ENCODE data around the gene UBAP1L.

UBAP1L gene

GRCh38 chr15:65059931-65060596 is 54.9 kb downstream of the UBAP1L start:
- ChIA-PET POLR2A (no interaction called here), CTCF (interaction anchor here (1.1 to 7.3 kb wide), 4 partner anchors 16 to 328 kb away, joined by 3 to 29 read pairs (median 5); partner anchors contain the start of gene KBTBD13)
- TF ChIP-seq CTCF (IDR thresholded peaks at IDR 0.05; ENCODE audit: control extremely low read depth, extremely low read depth, low read depth, missing control alignments), result no peak
- DNase-seq (ENCODE audit: extremely low spot score), result no peak

GRCh38 chr15:65059369-65059750 is 55.6 kb downstream of the UBAP1L start:
- no peak for TF ChIP-seq CTCF (IDR thresholded peaks at IDR 0.05; ENCODE audit: control extremely low read depth, extremely low read depth, low read depth, missing control alignments)
- DNase-seq (ENCODE audit: extremely low spot score), result no peak
- ChIA-PET CTCF (interaction anchor here (1.1 to 7.3 kb wide), 4 partner anchors 15 to 327 kb away, joined by 3 to 29 read pairs (median 5); partner anchors contain the start of gene KBTBD13), POLR2A (no interaction called here)

GRCh38 chr15:65058394-65059368 is 56.3 kb downstream of the UBAP1L start:
- ChIA-PET POLR2A (no interaction called here), CTCF (interaction anchor here (1.1 to 7.3 kb wide), 4 partner anchors 15 to 326 kb away, joined by 3 to 29 read pairs (median 5); partner anchors contain the start of gene KBTBD13)
- DNase-seq (ENCODE audit: extremely low spot score), result no peak
- no peak for TF ChIP-seq CTCF (IDR thresholded peaks at IDR 0.05; ENCODE audit: control extremely low read depth, extremely low read depth, low read depth, missing control alignments)

GRCh38 chr15:65057549-65057940 is 57.5 kb downstream of the UBAP1L start:
- no peak for DNase-seq (ENCODE audit: extremely low spot score)
- ChIA-PET POLR2A (no interaction called here), CTCF (no interaction called here)
- no peak for TF ChIP-seq CTCF (IDR thresholded peaks at IDR 0.05; ENCODE audit: control extremely low read depth, extremely low read depth, low read depth, missing control alignments)

GRCh38 chr15:65056868-65057548 is 58.0 kb downstream of the UBAP1L start:
- TF ChIP-seq CTCF (IDR thresholded peaks at IDR 0.05; ENCODE audit: control extremely low read depth, extremely low read depth, low read depth, missing control alignments), result no peak
- DNase-seq (ENCODE audit: extremely low spot score), result no peak
- ChIA-PET POLR2A (no interaction called here), CTCF (interaction anchor here (2.7 to 9.0 kb wide), 5 partner anchors 13 to 45 kb away, joined by 11 to 72 read pairs (median 35); partner anchors contain the start of genes KBTBD13 and RASL12)

GRCh38 chr15:65056106-65056505 is 58.9 kb downstream of the UBAP1L start:
- DNase-seq (ENCODE audit: extremely low spot score), result no peak
- CTCF ChIA-PET, result interaction anchor here (1.2 to 9.0 kb wide), 8 partner anchors 13 to 329 kb away, joined by 4 to 72 read pairs (median 20); partner anchors contain the start of genes KBTBD13 and RASL12
- POLR2A ChIA-PET, result no interaction called here

More at GRCh38 chr15:65056106-65056505, 58.9 kb downstream of the UBAP1L start:
- no peak for TF ChIP-seq CTCF (IDR thresholded peaks at IDR 0.05; ENCODE audit: control extremely low read depth, extremely low read depth, low read depth, missing control alignments)
